HG03045 (cell line): Measurements from ENCODE around the gene SNRNP70.
"Not testable (repeated sequence)": the region's sequence is repeated elsewhere in the genome, so short reads cannot be mapped to it uniquely, and the experiment has no call there.

Experiments used
- ATAC-seq: cut with Tn5 transposase; IDR thresholded peaks from one replicate; pipeline ENCODE4 v1.9.1; 2021; ENCODE audit warnings: mild to moderate bottlenecking, moderate library complexity; ENCODE audit not compliant: unreplicated experiment

The SNRNP70 gene

DNA sequence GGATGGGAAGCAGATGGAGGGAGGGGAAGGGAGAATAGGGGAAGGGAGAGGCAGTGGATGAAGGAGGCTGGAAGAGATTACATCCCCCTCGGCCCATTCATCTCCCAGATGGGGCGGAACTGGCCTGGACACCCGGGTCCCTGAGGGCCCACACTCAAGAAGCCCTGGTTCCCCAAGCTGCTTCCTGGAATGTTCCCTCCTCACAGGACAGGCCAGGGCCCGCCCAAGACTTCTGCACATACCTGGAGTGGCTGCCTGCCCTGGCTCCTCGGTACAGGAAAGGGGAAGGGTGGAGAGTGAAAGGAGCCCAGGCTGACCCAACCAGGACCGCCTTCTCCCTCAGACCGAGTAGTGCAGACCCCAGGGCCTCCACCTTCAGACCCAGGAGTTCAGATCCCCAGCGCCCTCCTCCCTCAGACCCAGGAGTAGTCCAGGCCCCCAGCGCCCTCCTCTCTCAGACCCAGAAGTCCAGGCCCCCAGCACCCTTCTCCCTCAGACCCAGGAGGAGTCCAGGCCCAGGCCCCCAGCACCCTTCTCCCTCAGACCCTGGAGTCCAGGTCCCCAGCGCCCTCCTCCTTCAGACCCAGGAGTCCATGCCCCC is 21.1 kb upstream of the SNRNP70 start:
- no peak for ATAC-seq

DNA sequence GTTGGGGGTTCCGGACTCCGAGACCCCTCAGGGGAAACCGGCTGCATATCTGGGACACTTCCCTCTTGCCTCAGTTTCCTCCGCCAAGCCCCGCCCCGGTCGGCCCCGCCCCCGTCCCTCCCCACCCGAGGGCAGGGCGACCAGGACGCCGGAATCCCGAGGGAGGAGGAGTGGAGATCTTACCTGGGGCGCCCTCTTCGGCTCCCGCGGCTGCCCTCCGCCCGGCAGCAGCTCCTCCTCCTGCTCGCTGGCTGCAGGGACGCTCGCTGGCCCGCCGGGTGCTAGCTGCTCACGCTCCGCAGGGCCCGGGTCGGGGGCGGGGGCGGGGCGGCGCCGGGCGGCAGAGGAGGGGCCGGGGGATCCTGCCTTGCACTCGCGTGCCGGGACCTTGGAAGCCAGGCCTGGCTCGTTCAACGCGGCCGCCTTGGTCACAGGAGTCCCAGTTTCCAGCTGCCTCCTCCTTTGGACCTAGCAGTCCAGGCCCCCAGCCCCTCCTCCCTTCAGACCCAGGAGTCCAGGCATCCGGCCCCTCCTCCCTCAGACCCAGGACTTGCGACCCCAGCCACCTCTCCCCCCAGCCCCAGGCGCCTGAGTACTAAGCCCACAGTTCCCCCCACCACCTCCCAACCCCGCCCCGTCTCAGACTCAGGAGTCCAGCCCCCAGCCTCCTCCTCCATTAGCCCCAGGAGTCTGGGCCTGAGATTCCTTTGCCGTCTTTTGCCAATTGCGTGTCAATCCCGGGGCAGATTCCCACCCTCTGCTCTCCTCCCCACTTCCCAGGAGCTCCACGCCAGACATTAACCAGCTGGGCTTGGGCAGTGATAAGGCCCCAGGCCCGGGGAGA is 20.3 kb upstream of the SNRNP70 start, which contains the start of gene NTF4:
TSS of gene NTF4 (minus strand) at position 51 of the 844 bp plus-strand sequence. CDS start 2,821 bp downstream, outside the sequence.
- ATAC-seq = no peak

DNA sequence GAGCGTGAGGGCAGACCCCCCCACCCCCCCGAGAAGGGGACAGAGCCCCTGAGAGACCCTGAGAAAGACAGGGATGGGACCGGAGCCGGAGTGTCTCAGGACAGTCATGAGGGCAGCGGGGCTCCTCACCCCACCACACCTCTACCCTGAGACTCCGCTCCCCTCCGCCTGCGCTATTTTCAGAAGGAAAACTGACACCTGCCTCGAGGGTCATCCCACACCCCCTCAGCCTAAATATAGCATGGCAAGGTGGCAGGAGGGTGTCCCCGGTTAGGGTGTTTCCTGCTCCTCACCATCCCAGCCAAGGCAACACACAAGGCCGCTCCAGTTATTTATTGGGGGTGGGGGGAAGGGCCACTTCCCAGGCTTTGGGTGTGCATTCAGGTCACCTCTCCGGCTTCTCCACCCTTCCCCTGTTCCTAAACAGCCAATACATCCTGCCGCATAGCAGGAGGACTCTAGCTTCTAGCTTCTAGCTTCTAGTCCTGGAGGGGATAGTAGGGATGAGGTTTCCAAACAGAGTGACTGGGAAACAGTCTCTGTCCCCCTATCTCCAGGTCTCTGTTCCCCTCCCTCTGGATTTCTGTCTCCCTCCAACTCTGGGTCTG is 19.2 kb upstream of the SNRNP70 start:
- no peak for ATAC-seq

DNA sequence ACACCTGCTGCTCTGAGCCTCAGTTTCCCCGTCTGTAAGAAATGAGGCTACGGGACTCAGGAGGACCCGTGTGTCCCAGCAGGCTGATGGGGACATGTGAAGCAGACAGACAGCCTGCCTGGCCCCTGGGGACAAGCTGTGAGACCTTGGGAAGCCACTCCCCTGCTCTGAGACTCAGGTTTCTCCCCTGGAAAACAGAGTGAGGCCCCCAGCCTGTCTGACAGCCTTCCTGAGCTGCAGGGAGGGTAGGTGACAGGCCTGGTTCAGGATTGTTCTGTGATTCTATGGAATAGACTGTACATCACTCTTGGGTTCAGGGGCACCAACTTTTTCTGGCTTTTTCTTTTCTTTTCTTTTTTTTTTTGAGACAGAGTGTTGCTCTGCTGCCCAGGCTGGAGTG is 17.7 kb upstream of the SNRNP70 start:
- ATAC-seq = no peak

DNA sequence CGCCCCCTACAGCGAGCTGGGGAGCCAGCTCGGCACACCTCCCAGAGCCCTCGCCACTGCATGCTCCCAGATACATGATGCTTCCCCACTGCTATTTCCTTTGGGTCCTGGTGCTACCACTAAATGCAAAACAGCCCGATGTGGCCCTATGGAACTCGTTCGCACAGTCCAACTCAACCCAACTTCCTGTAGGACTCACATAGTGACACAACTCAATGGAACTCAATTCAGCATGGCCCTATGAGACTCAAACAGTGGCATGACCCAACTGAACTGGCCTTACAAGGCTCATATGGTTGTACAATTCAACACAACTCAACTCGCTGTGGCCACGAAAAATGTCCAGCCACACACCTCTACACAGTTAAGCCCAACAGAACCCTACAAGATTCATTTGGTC is 16.2 kb upstream of the SNRNP70 start:
- ATAC-seq = no peak

DNA sequence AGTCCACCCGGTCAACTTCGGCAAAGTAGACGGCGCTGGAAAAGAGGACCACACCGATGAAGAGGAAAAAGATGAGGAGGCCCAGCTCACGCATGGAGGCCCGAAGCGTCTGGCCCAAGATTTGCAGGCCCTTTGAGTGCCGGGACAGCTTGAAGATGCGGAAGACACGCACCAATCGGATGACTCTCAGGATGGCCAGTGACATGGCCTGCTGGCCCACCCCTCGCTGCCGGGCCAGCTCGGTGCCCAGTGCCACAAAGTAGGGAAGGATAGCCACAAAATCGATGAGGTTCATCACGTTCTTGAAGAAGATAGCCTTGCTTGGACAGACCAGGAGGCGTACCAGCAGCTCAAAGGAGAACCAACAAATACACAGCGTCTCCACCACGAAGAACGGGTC is 14.8 kb upstream of the SNRNP70 start:
- no peak for ATAC-seq

DNA sequence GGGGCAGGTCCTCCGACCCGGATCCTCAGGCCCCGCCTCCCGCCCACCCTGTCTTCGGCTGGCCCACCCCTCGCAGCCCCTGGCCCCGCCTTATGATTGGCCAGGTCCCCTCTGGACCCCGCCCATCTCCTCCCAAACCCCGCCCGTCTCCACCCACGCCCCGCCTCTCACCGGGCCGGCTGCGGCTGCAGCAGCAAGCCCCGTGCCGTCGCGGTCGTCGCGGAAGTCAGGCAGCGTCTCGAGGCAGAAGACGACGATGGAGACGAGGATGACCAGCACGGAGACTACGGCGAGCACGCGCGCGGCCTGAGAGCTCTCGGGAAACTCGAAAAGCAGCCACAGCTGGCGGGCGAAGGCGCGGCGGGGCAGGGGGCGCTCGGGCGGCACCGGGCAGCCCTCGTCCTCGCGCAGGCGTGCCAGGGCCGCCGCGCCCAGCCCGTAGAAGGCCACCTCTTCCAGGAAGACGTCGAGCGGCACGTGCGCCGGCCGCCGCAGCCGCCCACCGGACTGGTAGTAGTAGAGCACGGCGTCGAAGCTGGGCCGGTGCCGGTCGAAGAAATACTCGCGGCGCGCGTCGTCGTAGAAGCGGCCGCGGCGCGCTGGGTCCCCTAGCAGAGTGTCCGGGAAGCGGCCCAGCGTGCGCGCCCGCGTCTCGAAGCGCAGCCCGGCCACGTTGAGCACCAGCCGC is 13.2 kb upstream of the SNRNP70 start:
- ATAC-seq = no peak

DNA sequence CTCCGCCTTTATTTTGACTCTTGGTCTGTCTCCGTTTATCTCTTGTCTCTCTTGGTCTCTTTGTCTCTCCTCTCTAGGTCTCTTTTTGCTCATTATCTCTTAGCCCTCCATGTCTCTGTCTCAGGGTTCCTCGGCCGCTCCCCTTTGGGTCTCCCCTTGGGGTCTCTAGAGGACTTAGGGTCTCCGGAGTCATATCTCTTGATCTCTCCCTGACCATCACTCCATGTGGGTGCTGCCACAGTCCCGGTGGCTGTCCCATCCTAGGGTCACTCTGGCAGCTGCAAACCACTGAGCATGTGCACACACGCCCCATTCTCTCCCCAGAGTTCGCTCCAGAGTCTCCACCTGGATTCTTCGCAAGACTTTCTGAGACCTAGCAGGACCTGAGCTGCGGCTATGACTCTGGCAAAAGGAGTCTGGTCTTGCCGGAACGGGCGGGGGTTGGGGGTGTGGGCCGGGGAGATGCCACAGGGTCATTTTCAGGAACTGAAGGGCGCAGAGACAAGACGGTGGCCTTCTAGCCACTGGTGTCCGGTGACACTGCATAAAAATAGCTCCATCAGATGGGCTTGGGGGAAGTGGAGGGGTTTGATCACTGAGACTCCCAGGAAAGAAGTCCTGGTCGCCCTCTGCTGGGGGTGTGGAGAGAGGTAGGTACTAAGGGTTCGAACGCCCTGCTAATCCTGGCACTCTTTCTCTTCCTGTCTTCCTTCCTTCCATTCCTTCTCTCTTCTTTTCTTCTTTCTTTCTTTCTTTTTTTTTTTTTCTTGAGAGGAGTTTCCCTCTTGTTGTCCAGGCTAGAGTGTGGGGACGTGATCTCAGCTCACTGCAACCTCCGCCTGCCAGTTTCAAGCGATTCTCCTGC is 11.5 kb upstream of the SNRNP70 start:
- ATAC-seq = no peak

DNA sequence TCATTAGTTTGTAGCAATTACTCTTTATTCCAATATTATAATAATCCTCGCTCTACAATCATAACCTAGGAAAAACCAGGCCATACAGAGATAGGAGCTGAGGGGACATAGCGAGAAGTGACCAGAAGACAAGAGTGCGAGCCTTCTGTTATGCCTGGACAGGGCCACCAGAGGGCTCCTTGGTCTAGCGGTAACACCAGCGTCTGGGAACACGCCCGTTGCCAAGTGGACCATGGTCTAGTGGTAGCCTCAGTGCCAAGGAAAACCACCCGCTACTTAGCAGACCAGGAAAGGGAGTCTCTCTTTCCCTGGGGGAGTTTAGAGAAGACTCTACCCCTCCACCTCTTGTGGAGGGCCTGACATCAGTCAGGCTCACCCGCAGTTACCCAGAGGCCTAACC is 10.4 kb upstream of the SNRNP70 start:
- ATAC-seq = not testable (repeated sequence)

DNA sequence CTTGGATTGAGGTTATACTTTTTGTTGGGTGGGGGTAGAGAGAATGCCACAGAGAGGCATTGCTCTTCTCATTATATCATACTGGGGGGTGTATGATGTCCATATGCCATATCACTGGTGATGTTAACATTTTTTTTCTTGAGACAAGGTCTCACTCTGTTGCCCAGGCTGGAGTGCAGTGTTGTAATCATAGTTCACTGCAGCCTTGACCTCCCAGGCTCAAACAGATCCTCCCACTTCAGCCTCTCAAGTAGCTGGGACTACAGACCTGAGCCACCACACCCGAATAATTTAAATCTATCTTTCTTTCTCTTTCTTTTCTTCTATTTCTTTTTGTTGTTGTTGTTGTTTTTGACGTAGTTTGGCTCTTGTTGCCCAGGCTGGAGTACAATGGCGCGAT is 4.9 kb upstream of the SNRNP70 start:
- no peak for ATAC-seq

DNA sequence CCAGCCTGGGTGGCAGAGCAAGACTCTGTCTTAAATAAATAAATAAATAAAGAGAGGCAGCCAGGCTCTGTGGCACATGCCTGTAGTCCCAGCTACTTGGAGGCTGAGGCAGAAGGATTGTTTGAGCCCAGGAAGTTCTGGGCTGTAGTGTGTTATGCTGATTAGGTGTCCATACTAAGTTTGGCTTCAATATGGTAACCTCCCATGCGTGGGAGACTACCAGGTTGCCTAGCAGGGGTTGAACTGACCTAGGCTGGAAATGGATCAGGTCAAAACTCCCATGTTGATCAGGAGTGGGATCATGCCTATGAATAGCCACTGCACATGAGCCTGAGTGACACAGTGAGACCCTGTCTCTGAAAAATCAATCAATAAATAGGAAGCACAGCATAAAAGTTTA is 4.0 kb upstream of the SNRNP70 start:
- no peak for ATAC-seq

DNA sequence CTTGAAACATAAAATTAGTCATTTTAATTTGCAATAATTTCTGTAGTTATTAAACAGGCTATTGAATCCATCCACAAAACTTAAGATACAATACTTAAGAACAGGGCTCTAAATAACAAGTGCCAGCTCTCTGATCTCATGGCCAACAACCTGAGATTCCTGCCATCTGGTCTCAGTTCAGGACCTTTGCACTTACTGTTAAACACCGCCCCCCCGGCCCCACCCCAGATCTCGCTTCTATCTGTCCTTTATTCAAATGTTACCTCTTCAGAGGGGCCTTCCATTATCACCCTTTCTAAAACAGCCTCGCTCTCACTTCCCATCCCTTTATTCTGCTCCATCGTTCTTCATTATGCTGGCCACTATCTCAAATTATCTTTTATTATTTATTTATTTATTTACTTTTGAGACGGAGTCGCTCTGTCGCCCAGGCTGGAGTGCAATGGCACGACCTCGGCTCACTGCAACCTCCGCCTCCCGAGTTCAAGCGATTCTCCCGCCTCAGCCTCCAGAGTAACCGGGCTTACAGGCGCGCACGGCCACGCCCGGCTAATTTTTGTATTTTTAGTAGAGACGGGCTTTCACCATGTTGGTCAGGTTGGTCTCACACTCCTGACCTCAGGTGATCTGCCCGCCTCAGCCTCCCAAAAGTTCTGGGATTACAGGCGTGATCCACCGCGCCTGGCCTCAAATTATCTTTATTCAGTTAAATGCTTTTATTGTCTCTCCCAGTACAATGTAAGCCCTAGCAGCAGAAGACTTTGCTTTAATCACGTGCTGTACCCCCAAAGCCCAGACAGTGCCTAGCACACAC is 838 bp upstream of the SNRNP70 start:
- no peak for ATAC-seq

DNA sequence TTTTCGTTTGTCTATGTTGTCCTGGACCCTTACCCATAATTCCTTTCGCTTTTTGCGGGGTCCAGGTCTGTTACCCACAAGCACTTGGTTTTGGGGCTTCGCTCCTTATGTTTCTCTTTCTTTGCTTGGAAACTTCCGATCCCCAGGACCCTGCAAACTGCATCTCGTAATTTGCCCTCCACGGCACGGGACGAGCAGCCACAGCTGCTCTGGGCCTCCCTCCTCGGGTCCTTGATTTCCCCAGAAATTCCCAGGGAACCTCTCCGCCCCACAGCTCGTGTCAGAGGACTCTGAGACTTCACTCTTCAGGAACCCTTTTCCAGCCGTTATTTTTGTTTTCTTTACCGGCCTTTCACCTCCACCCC is 599 bp downstream of the SNRNP70 start:
- no peak for ATAC-seq

DNA sequence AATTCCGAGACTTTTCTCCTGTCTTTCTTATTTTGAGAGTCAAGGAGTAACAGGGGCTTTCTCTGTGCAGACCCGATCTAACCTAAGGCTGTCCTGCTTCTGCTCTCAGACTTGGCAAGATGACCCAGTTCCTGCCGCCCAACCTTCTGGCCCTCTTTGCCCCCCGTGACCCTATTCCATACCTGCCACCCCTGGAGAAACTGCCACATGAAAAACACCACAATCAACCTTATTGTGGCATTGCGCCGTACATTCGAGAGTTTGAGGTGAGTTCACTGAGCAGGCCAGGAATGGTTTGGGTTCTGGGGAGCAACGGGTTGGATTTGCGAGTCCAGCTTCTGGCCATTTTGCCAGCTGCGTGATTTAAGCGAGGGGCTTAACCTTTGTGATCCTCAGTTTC is 1.0 kb downstream of the SNRNP70 start:
- no peak for ATAC-seq

DNA sequence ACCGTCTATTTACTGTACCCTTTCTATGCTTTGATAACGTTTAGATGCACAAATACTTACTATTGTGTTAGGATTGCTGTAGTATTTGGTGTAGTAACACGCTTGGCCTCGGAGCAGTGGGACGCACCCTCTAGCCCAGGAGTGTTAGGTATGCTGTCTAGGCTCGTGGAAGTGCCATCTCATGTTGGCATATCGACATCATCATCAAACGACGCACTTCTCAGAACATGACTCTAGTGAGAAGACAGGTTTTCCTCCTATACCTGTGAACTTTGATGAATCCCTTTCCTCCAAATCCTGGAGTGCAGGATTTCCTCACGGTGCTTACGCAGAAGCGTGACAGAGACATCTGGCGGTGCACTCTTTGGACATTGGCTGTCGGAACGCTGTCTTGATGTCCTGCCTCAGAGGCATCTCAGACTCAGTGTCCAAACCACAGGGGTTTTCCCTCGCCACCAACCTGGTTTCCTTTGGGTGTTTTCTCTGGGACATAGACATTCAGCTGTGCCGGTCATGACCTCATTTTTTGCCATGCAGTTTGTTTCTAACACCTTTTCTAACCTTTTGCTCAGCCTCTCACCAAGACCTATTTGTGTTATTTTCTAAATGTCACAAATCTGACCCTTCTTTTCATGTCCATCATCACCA is 6.3 kb downstream of the SNRNP70 start:
- ATAC-seq = no peak

DNA sequence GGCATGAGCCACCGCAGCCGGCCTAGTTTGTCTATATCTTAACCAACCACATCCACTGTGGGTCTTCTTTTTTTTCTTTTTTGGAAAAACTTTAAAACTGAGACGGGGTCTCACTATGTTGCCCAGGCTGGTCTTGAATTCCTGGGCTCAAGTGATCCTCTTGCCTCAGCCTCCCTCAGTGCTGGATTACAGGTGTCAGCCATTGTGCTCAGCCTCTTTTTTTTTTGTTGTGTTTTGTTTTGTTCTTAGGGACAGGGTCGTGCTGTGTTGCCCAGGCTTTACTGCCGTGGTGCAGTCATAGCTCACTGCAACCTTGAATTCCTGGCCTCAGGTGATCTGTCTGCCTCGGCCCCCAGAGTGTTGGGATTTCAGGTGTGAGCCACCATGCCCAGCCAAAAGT is 7.4 kb downstream of the SNRNP70 start:
- no peak for ATAC-seq

DNA sequence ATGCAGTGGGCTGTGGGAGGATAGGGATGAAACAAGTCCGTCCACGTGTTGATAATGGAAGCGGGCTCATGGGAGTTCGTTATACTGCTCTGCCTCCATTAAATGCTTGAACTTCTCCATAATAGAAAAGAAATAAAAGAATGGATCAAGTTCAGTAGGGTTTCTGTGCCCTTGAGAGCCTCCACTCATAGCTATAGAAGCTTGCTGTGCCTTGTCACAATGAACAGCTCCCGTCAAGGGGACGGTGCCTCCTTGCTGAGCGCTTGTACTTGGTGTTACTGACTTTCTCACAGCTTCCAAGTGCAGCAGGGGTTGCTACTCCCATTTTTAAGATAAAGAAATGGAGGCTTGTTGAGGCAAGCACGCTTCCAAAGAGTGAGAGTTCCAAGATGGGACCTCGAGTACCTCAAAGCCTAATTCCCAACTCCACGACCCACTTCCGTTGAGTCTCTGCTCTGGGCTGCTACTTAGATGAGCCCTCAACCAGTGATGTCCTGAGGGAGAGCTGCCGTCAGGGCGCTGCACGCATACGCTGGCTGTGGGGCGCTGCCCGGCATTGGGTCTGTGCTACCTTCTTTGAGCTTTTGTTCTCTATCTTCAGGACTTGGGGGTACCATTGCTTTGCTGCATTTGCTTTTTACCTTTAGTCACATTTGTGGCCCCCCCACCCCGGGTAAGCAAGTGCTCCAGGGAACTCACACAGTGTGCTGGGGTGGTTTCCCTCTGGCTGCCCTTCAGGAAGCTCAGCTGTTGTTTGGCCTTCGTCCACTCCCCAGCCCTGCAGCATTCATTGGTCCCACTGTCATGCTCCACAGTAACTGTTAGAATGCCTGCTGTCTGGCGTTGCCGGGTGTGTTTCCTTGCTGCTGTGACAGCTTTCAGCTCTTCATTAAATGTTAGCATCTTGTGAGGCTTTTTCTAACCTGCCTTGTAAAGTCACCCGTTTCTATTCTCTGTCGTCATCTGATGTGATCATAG is 9.5 kb downstream of the SNRNP70 start:
- no peak for ATAC-seq
